PC-3 (cell line): ENCODE data around the gene IRF9. TPM values are rescaled to one million over a fixed set of nuclear protein-coding genes. Genes with fewer than 3 reads are reported as not detected.

Source experiments
- ATAC-seq: fragments of 200-7000 bp; cut with Tn5 transposase; 2 replicates; pipeline ENCODE4 v1.9.1; 2020; ENCODE audit warnings: mild to moderate bottlenecking, moderate library complexity
- BruUV-seq: library from RNA; stranded (reverse); fragments of 400-500 nt; replicated peaks from 2 replicates; lab custom pipeline; 2021; lab: Mats Ljungman, UMichigan
- CTCF ChIA-PET: fragments of 300-600 bp; sonication (Branson Sonifier 250); formaldehyde crosslinking; loops from one replicate; lab custom pipeline; 2022; ENCODE audit warnings: antibody characterized with exemption; lab: Charles Lee
- POLR2A ChIA-PET: fragments of 300-600 bp; sonication (Branson Sonifier 250); formaldehyde crosslinking; loops from one replicate; lab custom pipeline; 2022; ENCODE audit warnings: antibody characterized with exemption; ENCODE audit not compliant: unreplicated experiment; lab: Charles Lee
- DNase-seq: peaks from one replicate; pipeline ENCODE4 v3.0.0-alpha.2; 2015
- H2AFZ ChIP-seq: fragments of 300-600 bp; sonication (generic); 2 replicates; pipeline ENCODE4 v1.6.0; 2016; ENCODE audit warnings: antibody characterized with exemption, low read length
- H3F3A ChIP-seq: fragments of 300-600 bp; sonication (generic); one replicate; pipeline ENCODE4 v1.6.0; 2017; ENCODE audit warnings: antibody characterized with exemption, low read length, control low read depth, mild to moderate bottlenecking; ENCODE audit not compliant: unreplicated experiment
- H3K27ac ChIP-seq: fragments of 300-600 bp; sonication (generic); 2 replicates; pipeline ENCODE4 v1.5.1; 2016; ENCODE audit warnings: mild to moderate bottlenecking, low read length
- H3K27me3 ChIP-seq: fragments of 300-600 bp; sonication (generic); 2 replicates; pipeline ENCODE4 v1.6.1; 2016; ENCODE audit warnings: low read length, mixed read lengths
- H3K36me3 ChIP-seq: fragments of 300-600 bp; sonication (generic); 2 replicates; pipeline ENCODE4 v1.6.1; 2016; ENCODE audit warnings: low read depth, mixed run types, low read length, mixed read lengths
- H3K4me1 ChIP-seq: fragments of 300-600 bp; sonication (generic); 2 replicates; pipeline ENCODE4 v1.5.1; 2016; ENCODE audit warnings: low read length; ENCODE audit not compliant: insufficient read depth
- H3K4me2 ChIP-seq: fragments of 300-600 bp; sonication (generic); 2 replicates; pipeline ENCODE4 v1.6.0; 2016; ENCODE audit warnings: low read length
- H3K4me3 ChIP-seq: fragments of 300-600 bp; sonication (generic); 2 replicates; pipeline ENCODE4 v1.5.1; 2016; ENCODE audit warnings: mild to moderate bottlenecking, low read length, mixed read lengths
- H3K79me2 ChIP-seq: fragments of 300-600 bp; sonication (generic); 2 replicates; pipeline ENCODE4 v1.6.1; 2017; ENCODE audit warnings: low read length, mixed read lengths
- H3K9ac ChIP-seq: fragments of 300-600 bp; sonication (generic); 2 replicates; pipeline ENCODE4 v1.6.0; 2016; ENCODE audit warnings: mild to moderate bottlenecking, low read length
- H3K9me2 ChIP-seq: fragments of 300-600 bp; sonication (generic); replicated peaks from 2 replicates; pipeline ENCODE4 v1.6.1; 2016; ENCODE audit warnings: mixed run types, low read length, mixed read lengths
- H3K9me3 ChIP-seq: fragments of 300-600 bp; sonication (generic); 2 replicates; pipeline ENCODE4 v1.6.1; 2016; ENCODE audit warnings: low read length, mixed read lengths
- H4K20me1 ChIP-seq: fragments of 300-600 bp; sonication (generic); 2 replicates; pipeline ENCODE4 v1.6.1; 2016; ENCODE audit warnings: low read length, mixed read lengths
- CTCF ChIP-seq: fragments of 300-600 bp; sonication (generic); conservative IDR thresholded peaks from 2 replicates; pipeline ENCODE4 v1.5.1; 2017; ENCODE audit warnings: antibody characterized with exemption, low read depth, mild to moderate bottlenecking, low read length
- EZH2 ChIP-seq: fragments of 300-600 bp; sonication (generic); IDR thresholded peaks from one replicate; pipeline ENCODE4 v1.6.1; 2017; ENCODE audit warnings: antibody characterized with exemption, mild to moderate bottlenecking, low read length; ENCODE audit not compliant: unreplicated experiment
- EZH2phosphoT487 ChIP-seq: fragments of 300-600 bp; sonication (generic); IDR thresholded peaks from 2 replicates; pipeline ENCODE4 v1.6.1; 2018; ENCODE audit warnings: mild to moderate bottlenecking, antibody characterized with exemption, low read length, borderline replicate concordance
- intact Hi-C: fragments of 100-400 bp; cut with micrococcal nuclease; formaldehyde crosslinking; loops from 2 replicates; pipeline ENCODE4 v1.9.0; 2023
- total RNA-seq: library from RNA; depleted of rRNA; stranded (reverse); fragments of >200 nt; gene quantifications from 2 replicates; pipeline ENCODE4 v1.2.3, GENCODE V29; 2014

Gene IRF9
- total RNA-seq, 1 experiment from 2014 or later: 10.5 TPM

DNA sequence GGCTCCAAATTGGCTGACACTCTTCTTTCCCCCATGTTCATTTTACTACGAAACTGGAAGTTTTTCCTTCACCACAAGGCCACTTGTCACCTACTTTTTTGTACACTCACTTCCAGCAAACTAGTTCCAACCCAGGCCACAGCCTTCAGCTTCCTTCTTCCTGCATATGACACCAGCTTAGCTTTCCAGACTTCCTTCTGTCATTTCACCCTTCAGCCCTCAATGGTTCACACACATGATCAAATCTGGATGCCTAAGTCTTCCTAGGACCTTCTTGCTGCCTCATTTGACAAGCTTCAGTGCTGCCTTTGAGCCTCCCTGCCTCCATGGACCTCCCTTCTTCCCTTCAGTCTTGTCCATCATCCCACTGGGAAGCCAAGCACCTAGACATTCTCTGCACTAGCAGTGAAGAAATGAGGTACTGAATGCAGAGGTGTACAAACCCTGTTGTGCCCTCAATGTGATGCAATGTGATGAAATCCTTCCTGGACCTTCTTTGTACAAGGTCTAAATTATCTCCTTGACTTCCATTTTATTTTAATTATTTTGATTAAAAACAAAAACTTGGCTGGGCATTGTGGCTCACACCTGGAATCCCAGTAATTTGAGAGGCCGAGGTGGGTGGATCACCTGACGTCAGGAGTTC is 6.5 kb downstream of the IRF9 start:
- H3K4me2 ChIP-seq: no peak overlapping the region
- no peak overlapping the region for H3K27ac ChIP-seq
- H3K4me3 ChIP-seq: no peak overlapping the region
- CTCF ChIA-PET: no interaction called here
- no TSS peak for BruUV-seq
- H3F3A ChIP-seq: no peaks in the 10 kb centered on the region
- H3K9ac ChIP-seq: no peak overlapping the region
- TF ChIP-seq EZH2phosphoT487: no peak
- H3K27me3 ChIP-seq: no peaks in the 10 kb centered on the region
- H3K4me1 ChIP-seq: no peaks in the 10 kb centered on the region
- H3K9me3 ChIP-seq: no peaks in the 10 kb centered on the region
- DNase-seq (no peak), ATAC-seq (no peak)
- intact Hi-C loops: no loop called here
- no peaks in the 10 kb centered on the region for H3K79me2 ChIP-seq
- H2AFZ ChIP-seq: no peak overlapping the region
- H3K36me3 ChIP-seq: peaks cover 6% of the 10 kb centered on the region
- POLR2A ChIA-PET: interaction anchor here (0.7 kb wide), 1 partner anchor 44 kb away, joined by 5 read pairs; no protein-coding TSS in a partner anchor
- H3K9me2 ChIP-seq: no peaks in the 10 kb centered on the region
- no peaks in the 10 kb centered on the region for H4K20me1 ChIP-seq

DNA sequence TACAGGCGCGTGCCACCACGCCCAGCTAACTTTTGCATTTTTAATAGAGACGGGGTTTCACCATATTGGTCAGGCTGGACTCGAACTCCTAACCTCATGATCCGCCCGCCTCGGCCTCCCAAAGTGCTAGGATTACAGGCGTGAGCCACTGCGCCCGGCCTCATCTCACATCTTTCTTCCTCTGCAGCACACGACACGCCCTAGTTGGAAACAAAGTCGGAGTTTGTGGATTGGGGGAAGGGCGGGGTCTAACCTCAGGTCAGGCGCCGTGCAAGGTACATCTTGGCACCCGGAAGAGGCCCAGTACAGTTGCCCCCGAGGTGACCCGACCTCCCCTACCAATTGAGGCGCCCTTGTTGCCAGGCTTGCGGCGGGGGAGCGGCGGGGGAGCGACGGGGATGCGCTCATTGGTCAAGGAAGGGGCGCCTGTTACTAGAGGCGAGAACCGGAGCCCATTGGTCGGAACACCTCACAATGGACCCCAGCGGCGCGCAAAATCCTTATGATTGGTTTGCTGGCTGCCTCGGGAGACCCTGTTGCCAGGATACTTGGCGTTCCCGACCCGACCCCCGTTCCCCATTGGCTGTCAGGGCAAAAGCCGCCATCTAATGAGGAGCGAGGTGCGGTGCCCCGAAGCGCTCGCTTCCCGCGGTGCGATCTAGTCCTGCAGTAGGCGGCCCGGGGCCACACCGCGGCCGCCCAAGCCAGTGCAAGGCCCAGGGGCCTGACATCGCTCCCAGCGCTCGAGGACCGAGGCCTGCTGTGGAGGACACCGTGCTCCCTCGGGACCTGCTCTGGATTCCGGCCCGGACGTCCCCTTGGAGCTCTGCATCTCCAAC is 10.6 kb downstream of the IRF9 start, which contains the start of gene REC8:
Gene REC8, plus strand, starts transcription at position 659 of the 839 bp plus-strand sequence. CDS start 473 bp downstream, outside the sequence.
- TF ChIP-seq EZH2 (no peak), CTCF (no peak), EZH2phosphoT487 (no peak)
- no peaks in the 10 kb centered on the region for H3F3A ChIP-seq
- DNase-seq (no peak), ATAC-seq (no peak)
- H3K27ac ChIP-seq: no peak within 1 kb of the TSS
- H3K79me2 ChIP-seq: no peaks in the 10 kb centered on the region
- H3K4me2 ChIP-seq: no peak within 1 kb of the TSS
- H3K9me3 ChIP-seq: no peaks in the 10 kb centered on the region
- no peaks in the 10 kb centered on the region for H3K9me2 ChIP-seq
- H3K4me1 ChIP-seq: no peaks in the 10 kb centered on the region
- no peaks in the 10 kb centered on the region for H4K20me1 ChIP-seq
- no peaks in the 10 kb centered on the region for H3K27me3 ChIP-seq
- H3K36me3 ChIP-seq: no peaks in the 10 kb centered on the region
- BruUV-seq: no TSS peak
- POLR2A ChIA-PET: no interaction called here
- H3K4me3 ChIP-seq: no peak within 1 kb of the TSS
- H2AFZ ChIP-seq: no peak within 1 kb of the TSS
- CTCF ChIA-PET: no interaction called here
- no peak within 1 kb of the TSS for H3K9ac ChIP-seq
- intact Hi-C loops: no loop called here

DNA sequence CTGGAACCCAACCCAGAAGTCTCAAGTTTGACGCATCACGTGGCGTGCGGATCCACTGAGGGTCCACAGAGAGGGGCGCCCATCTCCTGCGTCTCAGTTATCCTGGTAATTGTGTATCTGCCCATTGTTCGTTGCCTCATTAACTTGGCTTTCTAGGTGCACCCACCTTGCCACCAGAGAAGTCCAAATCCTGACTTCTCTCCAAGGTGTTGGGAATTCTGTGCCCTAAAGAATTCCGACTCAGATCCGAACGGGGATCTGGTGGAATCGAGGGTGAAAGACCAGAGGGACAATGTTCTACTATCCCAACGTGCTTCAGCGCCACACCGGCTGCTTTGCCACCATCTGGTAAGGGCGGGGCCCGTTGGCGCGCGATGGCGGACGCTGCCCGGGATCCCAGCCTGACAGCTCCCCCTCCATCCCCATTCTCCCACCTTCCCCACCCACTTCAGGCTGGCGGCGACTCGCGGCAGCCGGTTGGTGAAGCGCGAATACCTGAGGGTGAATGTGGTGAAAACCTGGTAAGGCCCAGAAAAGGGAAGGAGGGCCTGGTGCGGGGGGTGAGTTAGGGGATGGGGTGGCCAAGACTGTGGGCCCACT is 11.3 kb downstream of the IRF9 start:
- ChIA-PET POLR2A (no interaction called here), CTCF (no interaction called here)
- H3K9me2 ChIP-seq: no peaks in the 10 kb centered on the region
- H3K27ac ChIP-seq: no peak overlapping the region
- no peaks in the 10 kb centered on the region for H3K27me3 ChIP-seq
- BruUV-seq: no TSS peak
- no peaks in the 10 kb centered on the region for H3K36me3 ChIP-seq
- H3K79me2 ChIP-seq: no peaks in the 10 kb centered on the region
- TF ChIP-seq EZH2phosphoT487 (no peak), CTCF (no peak), EZH2 (no peak)
- no peaks in the 10 kb centered on the region for H3K4me1 ChIP-seq
- no peaks in the 10 kb centered on the region for H4K20me1 ChIP-seq
- H3K9ac ChIP-seq: no peak overlapping the region
- no peaks in the 10 kb centered on the region for H3K9me3 ChIP-seq
- H3K4me3 ChIP-seq: no peak overlapping the region
- no peak for DNase-seq
- intact Hi-C loops: no loop called here
- ATAC-seq: no peak
- no peak overlapping the region for H3K4me2 ChIP-seq
- no peaks in the 10 kb centered on the region for H3F3A ChIP-seq
- H2AFZ ChIP-seq: no peak overlapping the region
